Head of caudate nucleus (tissue), 42 donors: ENCODE measurements around the gene NLRP3.
"Not testable (repeated sequence)": the region's sequence is repeated elsewhere in the genome, so short reads cannot be mapped to it uniquely, and the experiment has no call there.

Source experiments
- DNase-seq, 42 donors: peaks; one replicate each; pipeline versions ENCODE4 v3.0.0 to v3.0.0-alpha.2; 2020 to 2021; ENCODE audit warnings: mixed read lengths in 7 of 42
- intact Hi-C: fragments of 100-400 bp; cut with DNase I; formaldehyde crosslinking; loops from one replicate; pipeline ENCODE4 v1.15.0; 2022

The NLRP3 gene

DNA sequence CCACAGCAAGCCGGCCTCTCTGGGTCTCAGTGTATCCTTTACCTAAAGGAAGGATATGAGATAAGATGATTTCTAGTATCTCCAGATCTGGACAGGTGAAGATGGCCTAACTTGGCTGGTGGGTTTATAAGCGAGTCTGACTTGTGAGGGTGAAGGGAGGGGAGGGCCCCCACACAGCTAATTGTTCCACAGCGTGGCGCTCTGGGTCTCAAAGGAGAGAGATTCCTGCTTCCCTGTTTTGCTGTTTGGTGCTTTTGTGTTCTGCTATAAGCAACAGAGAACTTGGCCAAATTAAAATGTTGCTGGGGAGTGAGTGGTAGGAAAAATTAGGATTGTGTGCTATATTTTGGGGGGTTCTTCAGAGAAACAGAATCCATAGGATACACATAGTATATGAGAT lies 28.9 kb upstream of the NLRP3 start:
- DNase-seq = peak in 17 of 42 donors; percentile 18 to 70 (median 41)
- intact Hi-C loops = no loop called here

DNA sequence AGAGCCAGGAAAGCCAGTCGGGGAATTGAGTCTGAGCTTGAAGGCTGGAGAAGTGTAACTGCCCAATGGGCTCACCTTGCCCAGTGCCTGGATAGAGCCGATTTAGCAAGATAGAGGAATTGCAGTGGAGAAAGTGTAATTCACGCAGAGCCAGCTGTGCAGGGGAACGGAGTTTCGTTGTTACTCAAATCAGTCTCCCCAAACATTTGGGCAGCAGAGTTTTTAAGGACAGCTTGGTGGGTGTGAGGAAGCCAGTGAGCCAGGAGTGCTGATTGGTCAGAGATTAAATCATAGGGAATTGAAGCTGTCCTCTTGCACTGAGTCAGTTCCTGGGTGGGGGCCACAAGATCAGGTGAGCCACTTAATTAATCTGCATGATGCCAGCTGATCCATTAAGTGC lies 28.4 kb upstream of the NLRP3 start:
- intact Hi-C loops = no loop called here
- DNase-seq = peak in 1 of 42 donors; percentile 30

GRCh38 chr1:247390116-247390791 lies 25.7 kb upstream of the NLRP3 start:
- intact Hi-C loops = loop anchor here (5.0 kb wide), 1 partner anchor 57 kb away; no protein-coding TSS in a partner anchor
- peak; percentile 49 to 93 (median 84) for DNase-seq

DNA sequence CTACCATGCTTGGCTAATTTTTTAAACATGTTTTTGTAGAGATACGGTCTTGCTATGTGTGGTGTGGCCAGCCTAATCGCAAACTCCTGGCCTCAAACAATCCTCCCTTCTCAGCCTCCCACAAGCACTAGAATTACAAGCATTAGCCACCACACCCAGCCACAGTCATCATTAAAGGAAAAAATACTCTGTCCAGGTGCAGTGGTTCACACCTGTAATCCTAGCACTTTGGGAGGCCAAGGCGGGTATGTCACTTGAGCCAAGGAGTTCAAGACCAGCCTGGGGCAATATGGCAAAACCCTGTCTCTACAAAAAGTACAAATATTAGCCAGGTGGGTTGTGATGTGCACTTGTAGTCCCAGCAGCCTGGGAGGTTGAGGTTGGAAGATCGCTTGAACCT lies 25.0 kb upstream of the NLRP3 start:
- DNase-seq = no peak
- intact Hi-C loops = loop anchor here (5.0 kb wide), 1 partner anchor 56 kb away; no protein-coding TSS in a partner anchor

DNA sequence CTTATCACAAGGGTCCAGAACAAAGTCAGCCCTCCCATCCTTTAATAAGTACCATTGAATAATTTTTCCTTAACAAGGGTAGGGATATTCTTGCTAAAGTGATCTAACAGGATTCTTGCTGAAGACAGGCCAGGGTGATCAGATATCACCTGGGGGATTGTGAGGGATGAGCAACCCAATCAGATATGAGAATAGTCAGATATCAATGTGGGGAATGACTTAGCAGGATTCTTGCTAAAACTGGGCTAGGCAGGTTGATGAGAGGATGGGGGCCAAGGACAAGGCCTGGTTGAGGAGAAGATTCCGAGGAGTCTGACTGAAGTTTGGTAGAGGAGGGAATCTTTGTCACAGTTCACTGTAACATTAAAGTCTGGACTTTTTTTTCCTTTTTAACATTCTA lies 23.9 kb upstream of the NLRP3 start:
- DNase-seq = no peak
- intact Hi-C loops = loop anchor here (5.0 kb wide), 1 partner anchor 55 kb away; no protein-coding TSS in a partner anchor

DNA sequence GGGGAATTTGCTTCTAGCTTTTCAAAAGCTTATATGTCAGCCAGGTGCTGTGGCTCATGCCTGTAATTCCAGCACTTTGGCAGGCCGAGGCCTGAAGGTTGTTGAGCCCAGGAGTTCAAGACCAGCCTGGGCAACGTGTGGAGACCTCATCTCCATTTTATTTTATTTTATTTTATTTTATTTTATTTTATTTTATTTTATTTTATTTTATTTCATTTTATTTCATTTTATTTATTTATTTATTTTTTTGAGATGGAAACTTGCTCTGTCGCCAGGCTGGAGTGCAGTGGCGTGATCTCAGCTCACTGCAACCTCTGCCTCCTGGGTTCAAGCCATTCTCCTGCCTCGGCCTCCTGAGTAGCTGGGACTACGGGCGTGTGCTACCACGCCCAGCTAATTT lies 20.9 kb upstream of the NLRP3 start:
- DNase-seq = peak in 1 of 42 donors; percentile 27
- intact Hi-C loops = not testable (repeated sequence)

DNA sequence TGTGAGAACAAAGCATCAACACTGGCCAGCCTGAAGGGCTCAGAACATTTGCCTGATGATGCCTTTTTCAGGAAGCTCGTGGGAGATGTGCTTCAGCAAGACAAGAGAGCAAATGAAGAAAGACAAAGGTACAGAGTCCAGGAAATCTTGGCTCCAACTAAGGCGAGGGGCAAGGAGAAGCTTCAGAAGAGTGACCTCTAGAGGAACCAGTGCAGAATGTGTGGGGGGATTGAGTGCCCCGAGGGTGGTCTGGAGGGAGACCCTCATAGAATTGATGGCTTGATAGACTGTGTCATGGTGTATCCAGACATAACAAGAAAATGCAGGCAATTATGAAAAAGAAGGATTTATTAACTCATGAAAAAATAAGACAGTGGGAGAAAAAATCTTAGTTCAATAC lies 15.3 kb upstream of the NLRP3 start:
- intact Hi-C loops = no loop called here

DNA sequence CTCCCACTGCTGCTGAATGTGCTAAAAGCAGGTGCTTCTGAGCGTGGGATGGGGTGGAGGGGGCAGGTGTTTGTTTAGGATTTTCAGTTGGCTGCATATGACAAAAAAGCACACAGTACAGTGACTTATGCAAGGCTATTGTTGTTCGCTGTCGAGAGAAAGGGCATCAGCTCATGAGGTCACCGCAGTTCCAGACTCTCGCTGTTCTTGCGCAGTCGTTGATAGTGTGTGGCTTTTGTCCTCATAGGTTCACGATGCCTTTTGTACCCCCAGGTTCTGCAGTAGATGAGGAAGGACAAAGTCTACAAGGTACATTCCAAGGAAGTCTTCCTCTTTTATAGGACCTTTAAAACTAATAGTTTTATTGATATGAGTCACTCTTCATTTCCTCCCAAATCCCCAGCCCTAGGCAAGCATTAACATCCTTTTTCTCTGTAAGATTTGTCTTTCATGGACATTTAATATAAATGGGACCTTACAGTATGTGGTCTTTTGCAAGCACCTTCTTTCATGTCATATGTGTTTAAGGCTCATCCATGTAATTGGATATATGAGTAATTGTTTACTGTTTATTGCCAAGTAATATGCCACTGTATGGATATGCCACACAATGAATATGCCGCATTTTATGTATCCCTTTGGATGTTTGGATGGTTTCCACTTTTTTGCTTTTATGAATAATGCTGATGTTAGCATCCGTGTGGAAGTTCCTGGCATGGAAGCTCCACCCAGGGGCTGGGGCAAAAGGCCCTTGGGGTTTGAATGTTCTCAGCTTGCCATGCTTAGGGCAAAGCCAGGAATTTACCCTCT lies 14.5 kb upstream of the NLRP3 start:
- peak in 1 of 42 donors; percentile 7 for DNase-seq

More for the DNA sequence above, 15.3 kb upstream of the NLRP3 start:
- DNase-seq = peak in 1 of 42 donors; percentile 6

DNA sequence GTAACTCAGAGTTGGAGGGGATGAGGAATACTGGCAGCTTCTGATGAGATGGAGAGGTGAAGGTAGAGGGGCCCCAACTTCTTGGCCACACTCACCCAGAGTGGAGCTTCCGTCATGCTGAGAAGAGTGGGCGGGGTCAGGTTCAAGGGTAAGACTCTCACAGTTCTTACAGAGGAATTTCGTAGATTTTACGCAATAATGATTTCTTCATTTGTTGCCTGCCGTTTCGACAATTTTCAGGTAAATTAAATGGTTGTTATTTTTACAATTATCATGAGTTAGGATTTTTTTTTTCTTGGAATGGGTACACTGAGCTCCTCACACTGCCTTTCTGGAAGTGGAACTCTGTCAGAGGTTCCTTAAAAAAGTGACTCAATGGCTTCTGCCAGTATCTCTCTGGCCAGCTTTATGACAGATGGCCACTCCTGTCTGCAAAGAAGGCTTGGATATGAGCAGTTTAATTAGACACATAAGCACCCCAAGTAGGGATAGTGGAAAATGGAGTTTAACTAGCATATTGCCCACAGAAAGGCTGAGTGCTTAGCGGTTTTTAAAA lies 13.8 kb upstream of the NLRP3 start:
- intact Hi-C loops = no loop called here
- peak in 1 of 42 donors; percentile 38 for DNase-seq

More for the DNA sequence above, 14.5 kb upstream of the NLRP3 start:
- intact Hi-C loops = no loop called here

GRCh38 chr1:247406014-247406656 lies 9.8 kb upstream of the NLRP3 start:
- peak in 1 of 42 donors; percentile 5 for DNase-seq
- intact Hi-C loops = no loop called here

DNA sequence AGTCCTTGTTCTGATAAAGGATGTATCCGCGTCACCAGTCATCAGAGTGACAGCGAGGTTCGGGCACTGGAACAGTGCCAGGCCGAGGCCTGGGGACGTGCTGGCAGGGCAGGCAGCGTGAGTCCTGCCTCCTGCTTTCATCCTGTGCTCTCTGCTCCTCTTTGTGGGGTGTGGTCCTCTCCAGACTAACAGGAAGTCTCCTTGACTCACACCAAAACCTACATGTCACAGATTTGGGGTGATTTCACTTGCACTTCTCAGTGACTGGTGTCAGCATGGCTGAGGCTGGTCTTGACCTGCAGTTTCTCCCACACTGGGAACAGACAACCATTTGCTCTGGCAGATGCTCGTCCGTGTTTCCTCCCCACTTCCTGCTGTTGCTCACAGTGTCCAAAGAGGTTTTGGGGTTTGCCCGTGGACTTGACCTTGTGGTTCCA lies 8.8 kb upstream of the NLRP3 start:
- peak in 3 of 42 donors; percentile 18 to 42 (median 31) for DNase-seq
- intact Hi-C loops = no loop called here

DNA sequence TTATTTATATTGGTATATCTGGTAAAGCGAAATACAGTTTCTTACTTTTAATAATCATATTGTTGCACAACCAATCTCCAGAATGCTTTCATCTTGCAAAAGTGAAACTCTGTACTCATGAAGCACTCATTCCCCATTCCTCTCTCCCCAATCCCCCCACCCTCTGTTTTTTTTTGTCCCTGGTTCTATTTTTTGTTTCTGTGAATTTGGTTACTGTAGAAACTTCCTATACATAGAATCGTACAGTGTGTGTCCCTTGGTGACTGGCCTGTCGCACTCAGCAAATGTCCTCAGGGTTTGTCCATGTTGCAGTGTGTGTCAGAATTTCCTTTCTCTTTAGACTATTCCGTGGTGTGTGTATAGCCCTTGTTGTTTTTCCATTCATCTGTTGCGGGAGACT lies 7.9 kb upstream of the NLRP3 start:
- DNase-seq = peak in 1 of 42 donors; percentile 4

DNA sequence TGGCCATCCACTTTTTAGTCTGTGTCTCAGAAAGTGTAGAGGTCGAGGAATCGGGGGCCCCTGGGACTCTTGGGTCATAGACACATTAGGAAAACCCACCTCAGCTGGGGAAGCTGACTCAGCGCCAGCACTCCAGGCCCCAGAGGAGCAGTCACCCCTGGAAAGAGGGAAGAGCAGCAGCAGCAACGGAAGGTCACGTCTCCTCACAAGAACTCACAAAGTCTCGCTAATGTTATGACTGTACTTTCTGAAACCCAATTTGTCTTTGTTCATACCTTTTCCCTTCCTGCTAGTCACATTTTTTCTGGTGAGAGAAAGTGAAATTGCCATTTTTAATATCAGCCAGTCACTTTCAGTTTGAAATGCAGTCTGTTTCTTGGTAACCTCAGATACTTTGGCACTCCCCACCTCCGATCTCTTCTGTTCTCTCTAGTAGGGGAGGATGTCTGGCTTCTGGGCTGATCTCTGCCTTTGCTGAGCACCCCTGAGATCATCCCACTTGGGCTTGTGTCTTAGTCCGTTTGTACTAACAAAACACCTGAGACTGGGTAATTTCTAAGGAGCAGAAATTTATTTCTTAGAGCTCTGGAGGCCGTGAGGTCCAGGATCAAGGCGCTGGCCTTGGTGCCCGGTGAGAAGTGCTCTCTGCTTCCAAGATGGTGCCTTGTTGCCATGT lies 6.0 kb upstream of the NLRP3 start:
- peak in 2 of 42 donors; percentile 44 to 56 for DNase-seq
- intact Hi-C loops = no loop called here

More for the DNA sequence above, 7.9 kb upstream of the NLRP3 start:
- intact Hi-C loops = no loop called here

DNA sequence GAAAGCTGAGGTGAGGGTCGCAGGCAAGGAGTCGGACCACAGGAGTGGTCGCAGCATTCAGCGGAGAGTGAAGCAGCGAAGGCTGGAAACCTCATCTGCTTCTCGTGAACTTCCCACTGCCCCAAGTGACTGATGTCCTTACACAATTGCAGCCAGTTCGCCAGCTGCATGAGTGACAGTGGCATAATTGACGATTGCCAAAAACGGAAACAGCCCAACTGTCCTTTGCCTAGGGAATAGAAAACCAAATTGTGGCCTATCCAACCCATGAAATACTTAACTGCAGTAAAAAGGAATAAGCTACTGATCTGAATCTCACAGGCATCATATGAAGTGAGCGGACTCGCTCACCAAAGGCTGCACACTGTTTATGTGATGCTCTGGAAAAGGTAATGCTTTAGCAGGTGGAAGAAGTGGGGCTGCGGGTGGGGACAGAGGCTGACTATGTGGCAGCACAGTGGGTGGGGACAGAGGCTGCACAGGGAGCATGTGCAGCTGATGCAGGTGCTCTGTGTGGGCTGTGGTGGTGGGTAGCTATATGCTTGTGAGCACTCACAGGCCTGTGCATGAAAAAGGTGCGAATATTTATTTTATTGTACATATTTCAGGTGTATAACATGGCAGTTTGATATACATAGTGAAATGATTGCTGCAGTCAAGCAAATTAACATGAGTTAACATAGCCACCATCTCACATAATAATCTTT lies 4.2 kb upstream of the NLRP3 start:
- intact Hi-C loops = no loop called here
- DNase-seq = peak in 8 of 42 donors; percentile 18 to 74 (median 38)

GRCh38 chr1:247417831-247418230 lies 1.9 kb downstream of the NLRP3 start:
- intact Hi-C loops = no loop called here
- no peak for DNase-seq

GRCh38 chr1:247419336-247419735 lies 3.4 kb downstream of the NLRP3 start:
- DNase-seq = no peak
- intact Hi-C loops = no loop called here

- intact Hi-C loops = no loop called here
- peak in 32 of 42 donors; percentile 12 to 79 (median 52) for DNase-seq
Measured at GRCh38 chr1:247421074-247421473, 5.1 kb downstream of the NLRP3 start.

GRCh38 chr1:247429496-247429895 lies 13.5 kb downstream of the NLRP3 start:
- no peak for DNase-seq
- intact Hi-C loops = no loop called here
